HG03280 (cell line): ENCODE data around the gene SNCAIP.
"Not testable (repeated sequence)": the region's sequence is repeated elsewhere in the genome, so short reads cannot be mapped to it uniquely, and the experiment has no call there.

Experiments
- ATAC-seq: cut with Tn5 transposase; IDR thresholded peaks from one replicate; pipeline ENCODE4 v1.9.1; 2021; ENCODE audit warnings: mild to moderate bottlenecking, moderate library complexity; ENCODE audit not compliant: unreplicated experiment

The SNCAIP gene

GRCh38 chr5:122354293-122354692, 42.3 kb downstream of the SNCAIP start:
- ATAC-seq, result no peak

GRCh38 chr5:122355324-122355723, 43.3 kb downstream of the SNCAIP start:
- no peak for ATAC-seq

GRCh38 chr5:122356855-122357254, 44.8 kb downstream of the SNCAIP start:
- no peak for ATAC-seq

GRCh38 chr5:122358372-122358979, 46.4 kb downstream of the SNCAIP start:
- ATAC-seq, result no peak

GRCh38 chr5:122362361-122362760, 50.3 kb downstream of the SNCAIP start:
- no peak for ATAC-seq

- ATAC-seq, result no peak
Observed at GRCh38 chr5:122363623-122364022, 51.6 kb downstream of the SNCAIP start.

- no peak for ATAC-seq
Observed at GRCh38 chr5:122366501-122366900, 54.5 kb downstream of the SNCAIP start.

- no peak for ATAC-seq
Observed at GRCh38 chr5:122367456-122367855, 55.4 kb downstream of the SNCAIP start.

GRCh38 chr5:122368510-122369251, 56.6 kb downstream of the SNCAIP start:
- ATAC-seq, result no peak

- ATAC-seq, result no peak
Observed at GRCh38 chr5:122369253-122369815, 57.3 kb downstream of the SNCAIP start.

- no peak for ATAC-seq
Observed at GRCh38 chr5:122371511-122372151, 59.6 kb downstream of the SNCAIP start.

- ATAC-seq, result no peak
Observed at GRCh38 chr5:122374110-122374509, 62.1 kb downstream of the SNCAIP start.

- no peak for ATAC-seq
Observed at GRCh38 chr5:122375801-122376200, 63.8 kb downstream of the SNCAIP start.

GRCh38 chr5:122376250-122376649, 64.2 kb downstream of the SNCAIP start:
- ATAC-seq, result no peak

GRCh38 chr5:122377026-122377425, 65.0 kb downstream of the SNCAIP start:
- no peak for ATAC-seq

- ATAC-seq, result not testable (repeated sequence)
Observed at GRCh38 chr5:122382938-122383337, 70.9 kb downstream of the SNCAIP start.

- no peak for ATAC-seq
Observed at GRCh38 chr5:122384739-122385235, 72.8 kb downstream of the SNCAIP start.

GRCh38 chr5:122385286-122385685, 73.2 kb downstream of the SNCAIP start:
- ATAC-seq, result no peak

GRCh38 chr5:122385808-122386207, 73.8 kb downstream of the SNCAIP start:
- no peak for ATAC-seq

GRCh38 chr5:122390154-122390553, 78.1 kb downstream of the SNCAIP start:
- ATAC-seq, result no peak

- ATAC-seq, result no peak
Observed at GRCh38 chr5:122390694-122391093, 78.7 kb downstream of the SNCAIP start.

- no peak for ATAC-seq
Observed at GRCh38 chr5:122391621-122392020, 79.6 kb downstream of the SNCAIP start.
